M059J (cell line): ENCODE measurements around the gene SELENOK. TPM values are rescaled to one million over a fixed set of nuclear protein-coding genes. Genes with fewer than 3 reads are reported as not detected.
A peak's percentile ranks its signal among the peaks of the same experiment; 100 is the strongest.

Experiments
- DNase-seq: peaks from one replicate; pipeline ENCODE4 v3.0.0-alpha.2; 2012; ENCODE audit warnings: low read depth
- total RNA-seq: library from RNA; depleted of rRNA; stranded (reverse); fragments of >200 nt; shearing (Covaris generic); gene quantifications from 2 replicates; pipeline ENCODE4 v1.2.3, GENCODE V29; 2014

The SELENOK gene
- total RNA-seq, 1 experiment from 2014 or later, result 67.0 TPM

DNA sequence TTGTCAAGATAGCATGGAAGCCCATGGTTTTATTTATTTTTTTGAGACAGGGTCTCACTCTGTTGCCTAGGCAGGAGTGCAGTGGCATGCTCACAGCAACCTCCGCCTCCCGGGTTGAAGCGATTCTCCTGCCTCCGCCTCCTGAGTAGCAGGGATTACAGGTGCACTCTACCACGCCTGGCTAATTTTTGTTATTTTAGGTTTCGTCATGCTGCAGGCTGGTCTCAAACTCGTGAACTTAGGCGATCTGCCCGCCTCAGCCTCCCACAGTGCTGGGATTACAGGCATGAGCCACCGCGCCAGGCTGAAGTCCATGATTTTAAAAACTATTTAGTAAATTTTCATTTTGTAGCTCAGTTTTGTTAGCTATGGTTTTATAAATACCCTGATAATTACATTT lies 7.0 kb downstream of the SELENOK start:
- DNase-seq, result no peak

DNA sequence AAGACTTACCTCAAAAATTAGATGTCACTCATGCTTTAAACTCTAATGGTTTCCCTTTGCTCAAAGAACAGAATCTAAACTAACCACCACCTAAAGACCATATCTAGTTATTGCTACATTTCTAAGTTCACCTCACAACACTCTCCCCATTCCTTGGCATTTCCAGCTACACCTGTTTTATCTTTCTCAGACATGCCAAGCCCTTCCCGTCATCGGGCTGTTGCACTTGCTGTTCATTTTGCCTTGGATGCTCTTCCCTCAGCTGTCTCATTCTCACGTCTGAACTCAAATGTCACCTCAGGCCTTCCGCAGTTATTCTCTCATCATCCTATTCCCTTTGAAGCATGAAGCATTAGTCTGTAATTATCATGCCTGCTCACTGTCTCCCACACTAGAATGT lies 8.7 kb downstream of the SELENOK start:
- no peak for DNase-seq

DNA sequence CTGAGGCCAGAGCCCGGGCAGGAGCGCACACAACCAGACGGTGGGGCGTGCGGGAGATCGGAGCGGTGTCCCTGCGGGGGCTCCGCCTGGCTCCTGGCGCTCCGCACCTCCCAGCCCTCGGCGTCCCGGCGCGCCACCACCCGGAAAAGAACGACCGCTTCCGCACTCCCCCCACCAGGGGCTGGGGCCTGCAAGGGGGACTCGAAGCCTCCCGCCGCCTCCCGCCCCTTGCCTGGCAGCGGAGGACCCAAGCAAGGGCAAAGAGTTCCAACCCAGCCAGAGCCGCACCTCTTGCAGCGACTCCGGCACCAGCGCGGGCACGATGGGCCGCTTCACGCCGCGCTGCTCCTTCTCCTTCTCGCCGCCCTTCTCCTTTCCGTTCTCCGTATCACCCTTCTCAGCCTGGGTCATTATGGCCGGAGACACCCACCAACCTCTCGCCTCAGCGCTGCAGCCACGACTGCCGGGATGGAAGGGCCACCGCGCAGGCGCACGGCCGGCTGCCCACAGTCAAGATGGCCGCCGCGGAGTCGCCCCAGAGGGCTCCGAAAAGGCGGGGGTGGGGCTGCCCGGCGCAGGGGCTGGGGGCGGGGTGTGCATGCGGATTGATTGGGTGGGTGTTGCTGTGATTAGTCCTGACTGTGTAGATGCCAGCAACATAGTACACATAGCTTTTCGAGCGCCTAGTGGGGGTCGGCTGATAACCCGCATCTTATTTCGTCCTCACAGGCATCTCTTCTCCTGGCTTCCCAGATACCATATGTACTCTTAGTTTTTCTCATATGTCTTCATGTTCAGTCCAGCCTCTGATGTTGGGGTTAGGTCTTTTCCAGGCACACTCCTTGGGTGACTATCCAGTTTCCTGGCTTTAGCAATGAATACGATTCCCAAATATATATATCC lies 9.7 kb downstream of the SELENOK start, which contains the start of gene ACTR8:
ACTR8 (minus strand) TSS at position 462 of the 903 bp plus-strand sequence; CDS start at position 411, 51 bp downstream.
- DNase-seq, result peak; percentile 71

GRCh38 chr3:53880396-53881345 lies 11.0 kb downstream of the SELENOK start:
- peak; percentile 2 for DNase-seq

DNA sequence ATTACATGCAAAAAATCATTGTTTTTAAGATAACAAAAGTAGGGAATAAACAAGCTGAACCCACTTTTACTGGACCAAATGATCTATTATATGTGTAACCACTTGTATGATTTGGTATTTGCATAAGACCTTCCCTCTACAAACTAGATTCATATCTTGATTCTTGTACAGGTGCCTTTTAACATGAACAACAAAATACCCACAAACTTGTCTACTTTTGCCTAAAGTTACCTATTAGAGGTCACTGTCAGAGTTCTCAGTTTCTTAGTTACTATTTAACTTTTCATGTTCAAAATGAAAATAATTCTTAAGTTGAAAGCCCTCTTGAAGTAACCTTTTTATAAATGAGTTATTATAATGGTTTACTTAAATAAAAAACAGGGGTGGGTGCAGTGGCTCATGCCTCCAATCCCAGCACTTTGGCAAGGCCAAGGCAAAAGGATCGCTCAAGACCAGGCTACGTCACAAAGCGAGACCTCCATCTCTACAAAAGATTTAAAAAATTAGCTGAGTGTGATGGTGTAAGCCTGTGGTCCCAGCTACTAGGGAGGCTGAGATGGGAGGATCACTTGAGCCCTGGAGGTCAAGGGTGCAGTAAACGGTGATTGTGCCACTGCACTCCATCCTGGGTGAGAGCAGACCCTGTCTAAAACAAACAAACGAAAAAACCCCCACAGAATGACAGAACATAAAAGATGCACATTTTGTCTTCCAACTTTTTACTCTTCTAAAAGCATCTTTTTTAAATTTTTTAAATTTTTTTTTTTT lies 25.7 kb downstream of the SELENOK start:
- DNase-seq, result no peak

DNA sequence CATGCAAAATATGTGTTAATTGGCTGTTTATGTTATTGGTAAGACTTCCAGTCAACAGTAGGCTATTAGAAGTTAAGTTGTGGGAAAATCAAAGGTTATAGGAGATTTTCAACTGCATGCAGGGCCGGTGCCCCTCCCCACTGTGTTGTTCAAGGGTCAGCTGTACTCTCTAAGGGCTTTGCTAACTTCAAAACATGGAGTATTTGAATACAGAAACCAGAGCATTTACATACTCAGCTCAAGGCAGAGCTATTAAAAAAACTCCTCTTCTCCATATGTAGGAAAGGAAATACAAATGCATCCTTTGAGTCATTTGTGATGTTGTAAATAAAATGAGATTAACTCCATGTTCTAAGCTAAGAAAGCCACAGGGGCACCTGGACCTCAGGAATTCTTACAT lies 28.5 kb downstream of the SELENOK start:
- DNase-seq, result no peak

GRCh38 chr3:53862241-53862640 lies 29.4 kb downstream of the SELENOK start:
- no peak for DNase-seq

- no peak for DNase-seq
These were observed 31.5 kb downstream of the SELENOK start for GRCh38 chr3:53860196-53860595.

DNA sequence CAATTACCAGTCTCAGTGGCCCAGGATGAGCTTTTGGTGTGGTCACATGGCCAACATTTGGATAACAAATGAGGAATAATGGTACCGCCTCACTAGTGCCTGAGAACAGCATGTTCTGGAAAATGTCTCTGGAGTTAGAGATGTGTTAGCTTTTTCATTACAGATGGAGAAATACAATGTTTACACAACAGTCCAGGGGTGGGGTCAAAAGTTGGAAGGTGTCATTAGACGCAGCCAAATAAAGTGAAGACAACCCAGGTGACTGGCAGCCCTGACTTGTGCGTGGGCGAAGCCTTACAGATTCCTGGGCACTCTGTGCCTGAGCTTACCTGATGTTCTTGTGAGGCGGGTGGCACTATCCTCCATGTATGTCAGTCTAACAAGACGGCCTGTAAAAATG lies 32.5 kb downstream of the SELENOK start:
- DNase-seq, result no peak

- DNase-seq, result no peak
These were observed 33.4 kb downstream of the SELENOK start for GRCh38 chr3:53858096-53858741.

DNA sequence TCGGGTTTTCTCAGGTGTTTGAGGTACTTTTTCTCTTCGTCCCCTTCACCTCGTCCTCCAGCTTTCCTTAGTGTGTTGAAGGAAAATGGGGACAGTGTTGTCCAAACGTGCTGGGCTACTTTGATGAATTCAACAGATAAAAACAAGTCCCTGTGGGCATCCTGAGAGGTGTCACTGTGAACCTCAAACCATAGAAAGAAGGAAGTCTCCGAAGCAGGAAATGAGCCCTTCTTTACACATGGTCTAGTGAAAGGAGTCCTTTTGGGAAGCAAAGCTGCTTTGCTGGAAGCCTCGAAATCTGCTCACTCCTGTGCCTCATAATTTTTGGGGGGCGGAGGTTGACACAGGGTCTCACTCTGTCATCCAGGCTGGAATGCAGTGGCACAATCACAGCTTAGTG lies 34.7 kb downstream of the SELENOK start:
- no peak for DNase-seq

- DNase-seq, result peak; percentile 13
These were observed 40.8 kb downstream of the SELENOK start for GRCh38 chr3:53850895-53851294.

GRCh38 chr3:53849916-53850315 lies 41.7 kb downstream of the SELENOK start:
- no peak for DNase-seq

- DNase-seq, result no peak
These were observed 44.9 kb downstream of the SELENOK start for GRCh38 chr3:53846851-53847155.

GRCh38 chr3:53846134-53846850 lies 45.4 kb downstream of the SELENOK start, which contains the start of the genes CHDH and IL17RB:
Gene CHDH, minus strand, starts transcription at chr3:53846419. Its CDS starts 22,411 bp downstream, at chr3:53824008.
Gene IL17RB, plus strand, starts transcription at chr3:53846568. Its CDS starts 21 bp downstream, at chr3:53846589.
- peak; percentile 6 for DNase-seq

DNA sequence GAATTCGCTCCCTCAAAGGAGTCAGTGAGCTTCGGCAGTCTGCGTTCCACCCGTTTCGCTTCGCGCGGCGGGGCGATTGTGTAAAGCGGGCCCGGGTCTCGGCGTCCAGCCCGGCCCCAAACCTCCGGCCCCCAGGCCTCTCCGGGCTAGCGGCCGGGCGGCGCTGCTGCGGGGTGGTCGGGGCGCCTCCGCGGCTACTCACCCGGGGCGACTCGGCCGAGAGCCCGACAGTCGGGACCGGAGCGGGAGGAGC lies 45.9 kb downstream of the SELENOK start:
- no peak for DNase-seq

- peak; percentile 34 for DNase-seq
These were observed 46.4 kb downstream of the SELENOK start for GRCh38 chr3:53845103-53845880.

DNA sequence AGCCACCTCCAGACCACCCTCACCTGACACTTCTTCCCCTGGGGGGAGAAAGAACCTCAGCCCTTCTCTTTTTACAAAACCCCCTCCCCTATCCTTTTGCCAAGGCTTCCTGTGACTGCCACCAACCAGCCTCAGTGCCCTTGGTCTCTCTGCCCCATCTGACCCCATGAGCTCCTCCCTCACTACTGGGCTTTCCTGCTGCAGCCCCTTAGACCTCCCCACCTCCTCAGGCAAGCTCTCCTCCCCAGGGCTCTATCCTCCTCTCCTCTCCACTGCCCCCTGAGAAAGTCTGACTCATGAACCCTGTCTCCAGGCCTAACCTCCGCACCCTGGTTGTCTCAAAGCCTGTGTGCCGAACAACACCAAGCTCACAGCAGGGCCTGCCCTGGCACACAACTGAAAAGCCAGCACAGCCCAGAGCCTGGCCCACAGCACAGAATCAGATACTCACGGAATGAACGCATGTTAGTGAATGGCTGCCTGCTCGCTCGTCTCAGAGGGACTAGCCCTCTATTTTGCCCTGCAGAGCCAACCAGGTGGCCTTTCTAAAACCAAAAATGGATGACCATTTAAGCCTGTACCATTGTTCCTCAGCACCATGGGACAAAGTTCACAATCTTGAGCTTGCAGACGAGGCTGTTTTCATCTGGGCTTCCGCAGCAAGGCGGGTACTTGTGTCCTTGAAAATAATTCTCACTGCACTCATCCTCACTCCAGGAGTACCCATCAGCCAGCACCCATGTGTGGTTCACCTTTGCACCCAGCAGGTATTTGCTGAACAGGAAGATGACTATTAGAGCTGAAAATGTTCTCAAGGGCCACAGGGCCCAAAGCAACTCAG lies 47.2 kb downstream of the SELENOK start:
- DNase-seq, result no peak
